ENCODE measurements around the gene UBD. TPM values are rescaled to one million over a fixed set of nuclear protein-coding genes. Genes with fewer than 3 reads are reported as not detected.

The UBD gene
- total RNA-seq, 5 donors from 2014 or later (not counting 1 experiment from before 2014, with no cell fraction given): 0.32 TPM; not detected in 4

DNA sequence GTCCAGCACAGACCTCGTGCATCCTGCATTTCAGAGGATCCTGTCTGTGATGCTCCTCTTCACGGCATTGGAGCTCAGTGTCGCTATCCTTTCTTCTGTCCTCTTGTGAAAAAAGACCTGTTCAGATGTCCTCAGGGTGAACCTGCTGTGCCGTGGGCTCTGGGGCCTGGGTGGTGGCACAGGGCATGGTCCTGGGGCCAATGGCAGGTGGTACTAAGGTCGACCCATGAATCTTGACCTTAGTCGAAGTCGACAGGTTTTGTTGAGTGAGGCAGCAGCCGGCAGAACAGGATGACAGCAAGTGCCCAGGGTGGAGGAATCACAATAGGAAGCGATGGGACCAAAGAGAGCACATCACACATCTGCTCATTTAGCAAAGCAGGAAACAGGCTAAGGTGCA, 49.8 kb downstream of the UBD start:
- no peak for DNase-seq
- Mint-ChIP-seq H3K27me3 (peaks cover 15 to 17% of the 10 kb centered on the region in 2 donors), H3K36me3 (no peaks in the 10 kb centered on the region), H3K4me3 (no peak overlapping the region), H3K9me3 (no peaks in the 10 kb centered on the region), H3K27ac (no peak overlapping the region), H3K4me1 (no peaks in the 10 kb centered on the region)
- CTCF ChIA-PET: no interaction called here
- no peak for ATAC-seq (replicated peaks in 1 of 4)
- 88% methylated on average over 8 of the region's 9 CpGs for WGBS (ENCODE audit: insufficient coverage)
- H3K9me3 ChIP-seq: no peaks in the 10 kb centered on the region
- no peaks in the 10 kb centered on the region for H3K36me3 ChIP-seq (ENCODE audit: control insufficient read depth in 2 of 2, extremely low read depth in 1 of 2, insufficient read depth in 1 of 2, low read length in 1 of 2)
- no peak overlapping the region for H3K27ac ChIP-seq (ENCODE audit: low read length)
- H3K27me3 ChIP-seq (replicated peaks in 1 of 2; ENCODE audit: control insufficient read depth in 2 of 2, extremely low read depth in 1 of 2, insufficient read depth in 2 of 2, low read length in 1 of 2): peaks cover 0 to 27% of the 10 kb centered on the region in 2 experiments
- H3K4me1 ChIP-seq (ENCODE audit: control insufficient read depth in 1 of 2, extremely low read depth in 1 of 2, insufficient read depth in 2 of 2, low read length in 2 of 2): no peaks in the 10 kb centered on the region
- H3K4me3 ChIP-seq (ENCODE audit: control insufficient read depth in 1 of 2, extremely low read depth in 1 of 2, low read length in 1 of 2): no peak overlapping the region
- POLR2A ChIA-PET: no interaction called here

DNA sequence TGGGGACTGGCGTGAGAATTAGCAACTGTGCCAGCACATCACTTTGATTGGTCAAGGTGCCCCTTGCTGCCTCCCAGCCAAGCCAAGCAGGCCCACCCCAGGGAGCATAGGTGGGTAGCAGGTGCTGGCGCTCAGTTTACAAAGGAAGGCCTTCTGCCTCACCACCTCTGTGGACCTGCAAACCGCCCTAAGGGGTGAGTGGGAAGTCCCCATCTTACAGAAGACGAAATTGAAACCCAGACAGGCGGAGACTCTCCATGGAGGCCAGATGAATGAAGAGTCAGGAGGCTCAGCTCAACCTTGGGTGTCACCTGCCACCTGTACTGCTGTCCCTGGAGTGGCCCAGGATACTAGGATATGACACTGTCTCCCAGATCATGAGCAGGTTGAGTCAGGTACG, 50.3 kb downstream of the UBD start:
- ATAC-seq (replicated peaks in 1 of 4) (no peak), DNase-seq (no peak)
- Histone ChIP-seq H3K9me3 (no peaks in the 10 kb centered on the region), H3K27ac (ENCODE audit: low read length) (no peak overlapping the region), H3K4me1 (ENCODE audit: control insufficient read depth in 1 of 2, extremely low read depth in 1 of 2, insufficient read depth in 2 of 2, low read length in 2 of 2) (no peaks in the 10 kb centered on the region), H3K27me3 (replicated peaks in 1 of 2; ENCODE audit: control insufficient read depth in 2 of 2, extremely low read depth in 1 of 2, insufficient read depth in 2 of 2, low read length in 1 of 2) (peaks cover 0 to 27% of the 10 kb centered on the region in 2 experiments), H3K4me3 (ENCODE audit: control insufficient read depth in 1 of 2, extremely low read depth in 1 of 2, low read length in 1 of 2) (no peak overlapping the region), H3K36me3 (ENCODE audit: control insufficient read depth in 2 of 2, extremely low read depth in 1 of 2, insufficient read depth in 1 of 2, low read length in 1 of 2) (no peaks in the 10 kb centered on the region)
- Mint-ChIP-seq H3K4me1 (no peaks in the 10 kb centered on the region), H3K36me3 (no peaks in the 10 kb centered on the region), H3K27me3 (peaks cover 12 to 17% of the 10 kb centered on the region in 2 donors), H3K4me3 (no peak overlapping the region), H3K27ac (no peak overlapping the region), H3K9me3 (no peaks in the 10 kb centered on the region)
- ChIA-PET POLR2A (no interaction called here), CTCF (no interaction called here)
- 41% methylated on average over 5 of the region's 6 CpGs for WGBS (ENCODE audit: insufficient coverage)

DNA sequence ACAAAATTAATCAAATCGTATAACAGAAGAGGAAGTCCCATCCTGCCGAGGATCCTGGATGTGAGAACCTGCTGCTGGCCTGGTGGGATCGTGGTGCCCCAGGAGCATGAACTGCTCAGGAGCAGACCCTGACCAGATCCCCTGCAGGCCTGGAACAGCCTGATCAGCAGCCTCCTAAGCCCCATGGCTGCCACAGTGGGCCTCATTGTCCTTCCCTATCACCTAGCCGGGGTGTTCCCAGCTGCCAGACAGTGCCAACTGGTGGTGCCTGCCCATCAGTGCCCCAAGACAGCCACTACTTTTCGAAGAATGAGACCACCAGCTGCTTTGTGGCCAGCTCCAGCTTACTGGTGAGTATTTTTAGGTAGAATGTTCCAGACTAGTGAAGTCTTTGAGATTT, 52.2 kb downstream of the UBD start:
- ChIA-PET CTCF (no interaction called here), POLR2A (no interaction called here)
- Mint-ChIP-seq H3K4me3 (no peak overlapping the region), H3K27me3 (peaks cover 20 to 23% of the 10 kb centered on the region in 2 donors), H3K4me1 (no peaks in the 10 kb centered on the region), H3K27ac (no peak overlapping the region), H3K9me3 (no peaks in the 10 kb centered on the region), H3K36me3 (no peaks in the 10 kb centered on the region)
- Histone ChIP-seq H3K27me3 (replicated peaks in 1 of 2; ENCODE audit: control insufficient read depth in 2 of 2, extremely low read depth in 1 of 2, insufficient read depth in 2 of 2, low read length in 1 of 2) (peaks cover 0 to 39% of the 10 kb centered on the region in 2 experiments), H3K4me1 (ENCODE audit: control insufficient read depth in 1 of 2, extremely low read depth in 1 of 2, insufficient read depth in 2 of 2, low read length in 2 of 2) (no peaks in the 10 kb centered on the region), H3K27ac (ENCODE audit: low read length) (no peak overlapping the region), H3K36me3 (ENCODE audit: control insufficient read depth in 2 of 2, extremely low read depth in 1 of 2, insufficient read depth in 1 of 2, low read length in 1 of 2) (no peaks in the 10 kb centered on the region), H3K4me3 (ENCODE audit: control insufficient read depth in 1 of 2, extremely low read depth in 1 of 2, low read length in 1 of 2) (no peak overlapping the region), H3K9me3 (no peaks in the 10 kb centered on the region)
- DNase-seq (no peak), ATAC-seq (replicated peaks in 1 of 4) (no peak)
- WGBS (ENCODE audit: insufficient coverage): 71% methylated on average over 1 of the region's 5 CpGs

DNA sequence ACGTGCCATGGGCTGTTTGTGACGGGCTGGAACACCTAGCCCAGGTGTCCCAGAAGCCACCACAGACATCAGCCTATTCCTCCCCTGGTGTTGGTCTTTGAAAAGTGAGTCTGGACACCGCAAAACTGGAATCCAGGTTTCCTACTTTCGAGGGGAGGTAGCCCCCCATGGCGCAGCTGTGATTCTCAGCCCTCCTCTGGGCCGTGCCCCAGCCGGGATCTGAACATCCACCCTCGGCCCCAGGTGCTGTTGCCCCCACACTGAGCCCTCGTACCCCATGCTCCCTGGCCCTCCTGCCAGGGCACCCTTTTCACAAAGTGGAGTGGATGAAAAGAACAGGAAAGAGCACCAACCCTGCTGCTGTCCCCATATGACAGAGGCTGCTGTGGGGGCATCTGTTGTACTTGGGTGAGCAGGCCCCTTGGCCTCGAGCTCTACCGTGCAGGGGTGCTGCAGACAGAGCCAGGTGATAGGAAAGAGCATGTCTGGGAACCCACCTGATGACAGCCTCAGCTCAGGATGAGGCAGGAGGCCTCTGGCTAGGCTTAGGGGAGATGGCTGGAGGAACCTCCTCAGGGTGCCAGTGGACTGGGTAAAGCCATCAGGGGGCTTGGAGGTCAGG, 53.0 kb downstream of the UBD start:
- Histone ChIP-seq H3K4me1 (ENCODE audit: control insufficient read depth in 1 of 2, extremely low read depth in 1 of 2, insufficient read depth in 2 of 2, low read length in 2 of 2) (no peaks in the 10 kb centered on the region), H3K27me3 (replicated peaks in 1 of 2; ENCODE audit: control insufficient read depth in 2 of 2, extremely low read depth in 1 of 2, insufficient read depth in 2 of 2, low read length in 1 of 2) (peaks cover 0 to 44% of the 10 kb centered on the region in 2 experiments), H3K4me3 (ENCODE audit: control insufficient read depth in 1 of 2, extremely low read depth in 1 of 2, low read length in 1 of 2) (no peak overlapping the region), H3K27ac (ENCODE audit: low read length) (no peak overlapping the region), H3K9me3 (no peaks in the 10 kb centered on the region), H3K36me3 (ENCODE audit: control insufficient read depth in 2 of 2, extremely low read depth in 1 of 2, insufficient read depth in 1 of 2, low read length in 1 of 2) (no peaks in the 10 kb centered on the region)
- no peak for ATAC-seq (replicated peaks in 1 of 4)
- 72% methylated on average over 9 of the region's 11 CpGs for WGBS (ENCODE audit: insufficient coverage)
- Mint-ChIP-seq H3K27me3 (peaks cover 15 to 23% of the 10 kb centered on the region in 2 donors), H3K4me1 (no peaks in the 10 kb centered on the region), H3K4me3 (no peak overlapping the region), H3K36me3 (no peaks in the 10 kb centered on the region), H3K9me3 (no peaks in the 10 kb centered on the region), H3K27ac (no peak overlapping the region)
- POLR2A ChIA-PET: no interaction called here
- CTCF ChIA-PET: no interaction called here
- DNase-seq: no peak

DNA sequence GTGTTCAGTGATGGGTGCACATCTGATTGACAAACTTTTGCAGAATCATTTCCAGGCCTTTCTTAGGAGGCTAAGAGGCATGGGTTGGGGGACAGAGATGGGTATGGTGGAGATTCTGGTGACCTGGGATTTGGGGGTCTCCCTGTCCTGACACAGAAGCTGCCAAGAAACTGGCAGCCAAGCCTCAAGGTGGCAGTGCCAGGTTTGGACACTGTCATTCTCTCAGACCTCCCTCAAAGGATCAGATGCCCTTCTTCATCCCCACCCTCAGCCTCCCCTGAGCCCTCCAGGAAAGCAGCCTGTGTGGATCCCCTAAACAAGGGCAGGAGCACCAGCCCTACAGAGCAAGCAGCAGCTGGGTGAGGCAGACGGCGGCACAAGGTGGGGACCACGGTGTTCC, 53.7 kb downstream of the UBD start:
- Mint-ChIP-seq H3K36me3 (no peaks in the 10 kb centered on the region), H3K9me3 (no peaks in the 10 kb centered on the region), H3K27me3 (peaks cover 12 to 26% of the 10 kb centered on the region in 2 donors), H3K27ac (no peak overlapping the region), H3K4me3 (no peak overlapping the region), H3K4me1 (no peaks in the 10 kb centered on the region)
- Histone ChIP-seq H3K4me3 (ENCODE audit: control insufficient read depth in 1 of 2, extremely low read depth in 1 of 2, low read length in 1 of 2) (no peak overlapping the region), H3K4me1 (ENCODE audit: control insufficient read depth in 1 of 2, extremely low read depth in 1 of 2, insufficient read depth in 2 of 2, low read length in 2 of 2) (no peaks in the 10 kb centered on the region), H3K27me3 (replicated peaks in 1 of 2; ENCODE audit: control insufficient read depth in 2 of 2, extremely low read depth in 1 of 2, insufficient read depth in 2 of 2, low read length in 1 of 2) (peaks cover 0 to 49% of the 10 kb centered on the region in 2 experiments), H3K36me3 (ENCODE audit: control insufficient read depth in 2 of 2, extremely low read depth in 1 of 2, insufficient read depth in 1 of 2, low read length in 1 of 2) (no peaks in the 10 kb centered on the region), H3K27ac (ENCODE audit: low read length) (no peak overlapping the region), H3K9me3 (no peaks in the 10 kb centered on the region)
- DNase-seq (no peak), ATAC-seq (replicated peaks in 1 of 4) (no peak)
- 89% methylated on average over 3 of the region's 3 CpGs for WGBS (ENCODE audit: insufficient coverage)
- POLR2A ChIA-PET: no interaction called here
- CTCF ChIA-PET: no interaction called here

Other genes starting within 250 kb of the UBD start
- not detected for gene OR5V1, start 190.9 kb downstream of the UBD start, total RNA-seq
- gene OR12D3, start 184.4 kb downstream of the UBD start, total RNA-seq: not detected
- not detected for gene OR12D2, start 164.1 kb downstream of the UBD start, total RNA-seq
- gene OR12D1, start 144.8 kb downstream of the UBD start, total RNA-seq: not detected
- not detected for gene OR10C1, start 120.4 kb downstream of the UBD start, total RNA-seq
- gene OR11A1, start 102.7 kb downstream of the UBD start, total RNA-seq: not detected
- gene OR2H1, start 102.6 kb downstream of the UBD start, total RNA-seq: not detected
- gene MAS1L, start 71.8 kb downstream of the UBD start, total RNA-seq: not detected
- not detected for gene OR2H2, start 25.4 kb upstream of the UBD start, total RNA-seq
- 10 to 100 TPM; 48.0 to 82.7 (median 74.8) TPM for gene GABBR1, start 73.5 kb upstream of the UBD start, total RNA-seq
- not detected for gene MOG, start 97.4 kb upstream of the UBD start, total RNA-seq
- 1 to 10 TPM in 1 of 5 donors, not detected in 4; 1.0 TPM for gene ZFP57, start 121.4 kb upstream of the UBD start, total RNA-seq
- 100 to 1,000 TPM; 600 to 951 (median 748) TPM for gene HLA-F, start 163.7 kb upstream of the UBD start, total RNA-seq

Measured in T-cell (primary cell).